Sciatic nerve (tissue), 2 donors: ENCODE data around the gene ASIC2. TPM values are rescaled to one million over a fixed set of nuclear protein-coding genes. Genes with fewer than 3 reads are reported as not detected.

Experiments
- ATAC-seq: fragments of 200-7000 bp; cut with Tn5 transposase; one replicate; pipeline ENCODE4 v1.9.1; 2020; ENCODE audit warnings: mild to moderate bottlenecking, moderate library complexity
- DNase-seq: peaks from one replicate; pipeline ENCODE4 v3.0.0-alpha.2; 2020; ENCODE audit warnings: low spot score
- intact Hi-C: fragments of 100-400 bp; cut with DNase I; formaldehyde crosslinking; loops from one replicate; pipeline ENCODE4 v1.14.2; 2022
- total RNA-seq: library from RNA; stranded (reverse); fragmentation: NEBNext Ultra II Directional; extraction: Animal tissue kit (Norgen Biotek cat#: 25700); gene quantifications from one replicate; pipeline ENCODE4 v1.2.1, GENCODE V29; 2021
- donor health status: DM: no; HTN: no; CAD: no.
- donor health status: DM: no; HTN: no; CAD: no.

ASIC2 gene
- total RNA-seq, 1 donor from 2014 or later = 1.1 TPM

DNA sequence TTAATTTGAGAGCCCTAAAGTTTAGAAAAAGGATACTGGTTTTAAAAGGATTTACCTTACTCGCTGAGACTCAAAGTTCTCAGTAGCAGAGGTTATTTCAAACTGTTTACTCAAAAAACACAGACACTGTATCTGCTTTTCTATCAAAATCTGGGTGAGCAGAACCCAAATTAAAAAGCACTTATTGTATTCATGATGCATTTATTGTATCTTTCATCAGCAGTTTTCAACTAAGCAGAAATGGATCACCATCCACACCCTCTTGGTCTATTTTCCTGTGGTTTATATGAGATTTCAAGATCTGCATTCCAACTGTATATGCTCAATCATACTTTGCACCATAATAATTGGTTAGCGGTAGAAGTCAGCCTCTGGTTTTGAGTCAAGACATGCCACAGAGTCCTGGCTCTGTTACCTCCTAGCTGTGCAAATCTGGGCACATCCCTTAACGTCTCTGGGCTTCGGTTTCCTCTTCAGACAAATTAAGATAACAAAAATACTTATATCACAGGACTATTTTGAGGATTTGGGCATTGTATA, 109.5 kb downstream of the ASIC2 start:
- DNase-seq (no peak), ATAC-seq (no peak)
- intact Hi-C loops = no loop called here

- intact Hi-C loops = no loop called here
- ATAC-seq (no peak), DNase-seq (no peak)
These were observed 113.9 kb downstream of the ASIC2 start for GRCh38 chr17:33179151-33179550.

GRCh38 chr17:33178681-33179080, 114.4 kb downstream of the ASIC2 start:
- intact Hi-C loops = no loop called here
- ATAC-seq = no peak
- DNase-seq = no peak

- no peak for ATAC-seq
- intact Hi-C loops = no loop called here
- no peak for DNase-seq
These were observed 117.5 kb downstream of the ASIC2 start for GRCh38 chr17:33175562-33175961.

- no peak for DNase-seq
- no peak for ATAC-seq
- intact Hi-C loops = no loop called here
These were observed 121.2 kb downstream of the ASIC2 start for GRCh38 chr17:33171931-33172330.

DNA sequence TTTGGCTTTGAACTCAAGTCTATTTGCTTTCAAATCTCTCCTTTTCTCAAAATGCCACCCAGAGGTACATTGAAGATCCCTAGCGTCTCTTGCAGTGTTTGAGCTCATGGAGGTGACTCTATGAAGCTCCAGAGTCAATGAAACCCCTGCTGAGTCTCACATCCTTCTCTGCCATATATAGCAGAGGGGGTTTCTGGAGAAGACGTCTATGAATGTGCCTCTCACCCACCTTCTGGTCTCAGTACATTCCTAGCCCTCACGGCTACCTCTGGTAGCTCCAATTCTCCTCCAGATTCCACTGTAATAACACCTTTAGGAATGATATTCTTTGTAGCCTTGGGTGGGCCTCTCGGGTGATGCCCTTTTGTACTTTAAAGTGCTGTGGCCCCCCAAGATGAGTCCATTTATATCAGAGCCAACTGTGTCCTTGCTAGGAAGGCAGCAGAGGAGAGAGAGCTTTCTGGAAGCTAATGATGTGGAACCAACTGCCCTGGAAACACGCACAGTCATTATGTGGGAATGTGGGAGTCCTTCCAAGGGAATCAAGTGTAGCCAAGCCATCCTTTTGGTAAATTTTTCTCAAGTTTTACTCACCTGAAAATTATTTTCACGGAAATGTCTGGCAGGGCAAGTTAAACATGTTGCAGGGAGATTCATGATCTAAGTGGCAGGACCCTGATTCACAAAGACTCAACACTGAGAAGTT, 123.4 kb downstream of the ASIC2 start:
- ATAC-seq (no peak), DNase-seq (no peak)
- intact Hi-C loops = no loop called here

DNA sequence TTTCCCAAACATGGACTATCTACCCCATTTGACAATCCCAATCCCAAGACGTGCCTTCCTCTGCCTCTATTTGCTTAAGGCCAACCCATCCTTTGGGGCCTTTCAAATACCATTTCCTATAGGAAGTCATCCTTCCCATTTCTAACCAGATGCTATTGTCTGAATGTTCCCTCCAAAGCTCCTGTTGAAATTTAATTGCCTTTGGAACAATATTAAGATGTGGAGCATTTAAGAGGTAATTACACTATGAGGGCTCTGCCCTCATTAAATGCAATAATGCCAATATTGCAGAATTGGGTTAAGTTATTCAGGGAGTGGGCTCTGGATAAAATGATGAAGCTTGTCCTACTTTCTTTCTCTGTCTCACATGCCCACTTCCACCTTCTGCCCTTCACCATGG, 125.4 kb downstream of the ASIC2 start:
- intact Hi-C loops = no loop called here
- DNase-seq (no peak), ATAC-seq (no peak)

GRCh38 chr17:33166472-33166871, 126.6 kb downstream of the ASIC2 start:
- no peak for ATAC-seq
- intact Hi-C loops = no loop called here
- no peak for DNase-seq

DNA sequence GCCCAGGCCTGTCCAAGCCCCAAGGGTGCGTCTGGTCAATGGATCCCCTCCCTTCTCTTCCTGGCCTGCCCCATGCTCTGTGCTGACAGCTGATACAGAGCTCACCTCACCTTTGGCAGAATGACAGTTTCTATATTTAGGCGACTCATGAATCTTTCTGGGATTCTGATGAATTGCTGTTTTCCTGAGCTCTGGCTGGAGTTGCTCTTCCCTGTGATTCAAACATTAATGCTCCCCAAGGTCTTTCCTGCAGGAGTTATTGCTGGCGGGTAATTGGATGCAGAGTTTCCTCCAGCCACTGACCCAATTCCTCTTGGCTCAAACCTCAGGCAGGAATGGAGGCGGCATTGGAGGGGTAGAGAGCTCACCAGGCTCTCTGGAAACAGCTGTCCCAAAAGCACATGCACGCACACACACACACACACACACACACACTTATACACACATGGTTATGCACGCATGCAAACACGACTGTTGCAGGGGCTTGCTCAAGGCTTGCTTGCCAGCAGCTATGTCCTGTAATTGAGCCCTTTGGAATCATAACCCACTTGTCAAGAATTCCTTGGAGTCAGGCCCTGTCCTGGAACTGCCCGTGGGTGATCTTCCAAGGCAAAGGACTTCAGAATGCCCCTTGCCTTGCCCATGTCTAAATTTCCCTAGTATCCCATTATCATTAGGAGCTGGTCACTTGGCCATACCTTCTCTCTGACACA, 128.8 kb downstream of the ASIC2 start:
- ATAC-seq = no peak
- DNase-seq = no peak
- intact Hi-C loops = loop anchor here (1.0 kb wide), 1 partner anchor 34 kb away; no protein-coding TSS in a partner anchor

GRCh38 chr17:33163533-33164168, 129.4 kb downstream of the ASIC2 start:
- intact Hi-C loops = loop anchor here (1.0 kb wide), 1 partner anchor 35 kb away; no protein-coding TSS in a partner anchor
- DNase-seq = no peak
- ATAC-seq = no peak

GRCh38 chr17:33154869-33155455, 138.1 kb downstream of the ASIC2 start:
- intact Hi-C loops = no loop called here
- DNase-seq (no peak), ATAC-seq (no peak)

GRCh38 chr17:33152783-33153182, 140.3 kb downstream of the ASIC2 start:
- intact Hi-C loops = no loop called here
- DNase-seq (no peak), ATAC-seq (no peak)

DNA sequence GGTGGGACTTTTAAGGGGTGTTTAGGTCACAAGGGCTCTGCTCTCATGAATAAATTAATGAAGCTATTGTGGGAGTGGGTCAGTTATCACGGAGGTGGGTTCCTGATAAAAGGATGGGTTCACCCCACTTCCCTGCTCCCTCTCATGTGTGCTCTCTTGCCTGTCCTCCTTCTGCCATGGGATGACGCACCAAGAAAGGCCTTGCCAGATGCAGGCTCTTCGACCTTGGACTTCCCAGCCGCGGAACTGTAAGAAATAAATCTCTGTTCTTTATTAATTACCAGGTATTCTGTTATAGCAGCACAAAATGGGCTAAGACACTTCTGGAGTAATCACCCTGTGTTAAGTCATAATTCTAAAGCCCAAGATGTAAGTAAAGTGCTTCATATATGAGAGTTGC, 141.5 kb downstream of the ASIC2 start:
- DNase-seq = no peak
- ATAC-seq = no peak
- intact Hi-C loops = no loop called here

DNA sequence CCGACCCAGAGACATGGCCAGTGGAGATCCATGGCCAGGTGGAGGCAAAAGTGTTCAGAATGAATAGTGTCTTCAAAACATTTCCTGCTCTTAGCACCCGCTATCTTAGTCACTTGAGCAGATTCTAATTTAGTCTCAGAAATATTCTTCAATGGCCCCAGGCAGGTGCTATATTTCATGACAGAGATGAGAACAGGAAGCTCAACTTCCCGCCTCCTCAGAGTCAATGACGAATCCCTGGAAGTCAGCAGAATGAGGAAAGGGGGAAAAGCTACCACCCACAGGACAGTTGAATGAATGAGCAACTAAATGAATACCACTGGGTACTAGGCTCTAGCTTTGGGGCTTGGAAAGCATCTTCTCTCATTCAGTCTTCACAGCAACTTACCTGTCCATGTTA, 147.2 kb downstream of the ASIC2 start:
- intact Hi-C loops = no loop called here
- DNase-seq = no peak
- ATAC-seq = no peak

DNA sequence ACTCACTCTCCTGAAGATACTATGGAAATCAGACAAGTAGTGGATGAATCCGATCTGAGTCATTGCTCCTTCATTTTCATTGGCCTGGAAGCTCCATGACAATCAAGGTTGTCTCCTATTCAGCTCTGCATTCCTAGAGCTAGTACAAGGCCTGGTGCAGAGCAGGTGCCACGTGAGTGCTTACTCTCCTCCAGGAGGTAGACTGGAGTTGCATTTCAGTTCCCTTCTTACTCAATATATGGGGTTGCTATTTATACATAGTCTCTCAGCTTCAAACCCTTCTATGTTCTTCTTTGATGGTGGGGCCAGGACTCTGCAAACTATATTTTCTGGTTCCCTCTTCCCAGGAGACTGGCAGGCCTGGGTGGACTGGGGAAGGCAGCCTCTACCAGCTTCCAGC, 148.3 kb downstream of the ASIC2 start:
- intact Hi-C loops = no loop called here
- no peak for DNase-seq
- no peak for ATAC-seq

GRCh38 chr17:33142705-33143299, 150.3 kb downstream of the ASIC2 start:
- ATAC-seq = no peak
- DNase-seq = no peak
- intact Hi-C loops = no loop called here

- intact Hi-C loops = no loop called here
- ATAC-seq (no peak), DNase-seq (no peak)
These were observed 152.5 kb downstream of the ASIC2 start for GRCh38 chr17:33140413-33141099.

DNA sequence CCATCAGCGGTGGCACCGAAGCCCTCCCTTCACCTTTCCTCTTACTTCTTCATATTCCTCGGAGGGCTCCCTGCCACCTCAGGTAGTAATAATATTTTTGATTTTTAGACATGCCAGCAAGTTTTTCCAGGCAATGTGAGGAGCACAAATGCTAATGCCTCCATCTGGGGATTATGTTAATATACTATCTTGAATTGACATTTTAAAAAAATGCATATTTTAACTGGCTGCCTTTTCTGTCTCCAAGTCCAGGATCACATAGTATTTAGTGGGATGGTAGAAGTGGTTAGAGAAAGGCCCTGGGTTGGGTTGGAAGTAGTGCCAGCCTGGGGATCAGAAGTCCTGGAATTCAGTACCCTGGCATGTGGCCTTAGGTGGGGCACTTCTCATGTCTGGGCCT, 154.5 kb downstream of the ASIC2 start:
- no peak for DNase-seq
- ATAC-seq = no peak
- intact Hi-C loops = no loop called here

DNA sequence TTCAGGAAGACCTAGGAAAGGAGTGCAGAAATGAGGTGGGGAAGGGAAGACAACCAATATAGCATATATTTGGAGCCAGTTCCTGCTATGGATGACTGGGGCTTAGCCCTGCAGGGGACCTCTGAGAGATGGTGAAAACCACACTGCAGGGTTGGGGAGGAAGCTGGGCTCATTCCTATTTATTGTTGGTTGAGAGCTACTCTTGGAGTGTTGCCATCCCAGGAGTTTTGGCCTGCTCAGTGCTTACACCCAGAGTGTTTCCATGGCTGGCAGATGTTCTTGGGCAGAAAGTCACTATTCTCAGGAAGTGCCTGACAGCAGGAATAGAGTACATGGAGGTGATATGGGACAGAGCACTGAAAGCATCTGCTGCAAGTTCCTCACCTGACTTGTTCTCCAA, 155.7 kb downstream of the ASIC2 start:
- intact Hi-C loops = no loop called here
- DNase-seq (no peak), ATAC-seq (no peak)
